Measurements from ENCODE around the gene PARVA. TPM values are rescaled to one million over a fixed set of nuclear protein-coding genes. Genes with fewer than 3 reads are reported as not detected.
A peak's percentile ranks its signal among the peaks of the same experiment; 100 is the strongest.

The PARVA gene
- total RNA-seq, 4 donors from 2014 or later: 181 to 228 (median 210) TPM

- Histone ChIP-seq H3K4me1 (peaks cover 26 to 53% (median 36%) of the 10 kb centered on the region in 4 donors), H3K27me3 (no peaks in the 10 kb centered on the region), H3K4me3 (no peak overlapping the region), H3K36me3 (peaks cover 11 to 92% (median 44%) of the 10 kb centered on the region in 4 donors), H3K27ac (replicated peaks in 1 of 4) (peak overlapping the region; percentile 31 to 59 (median 56)), H3K9me3 (no peaks in the 10 kb centered on the region)
- DNase-seq (ENCODE audit: extremely low spot score): no peak
- TF ChIP-seq POLR2A (IDR thresholded peaks at IDR 0.05; ENCODE audit: low read depth) (no peak), POLR2AphosphoS5 (IDR thresholded peaks at IDR 0.05) (peak in 1 of 2 donors; percentile 37)
- intact Hi-C loops (cut with DNase I): no loop called here
- 43% methylated on average over 2 of the region's 2 CpGs for WGBS
Observed at GRCh38 chr11:12482839-12483238, 105.5 kb downstream of the PARVA start.

- H3K27ac ChIP-seq (replicated peaks in 1 of 4): peak overlapping the region in 3 of 4 donors; percentile 55 to 59 (median 58)
- no peak for DNase-seq (ENCODE audit: extremely low spot score)
- 85% methylated on average over 5 of the region's 5 CpGs for WGBS
- H3K9me3 ChIP-seq: no peaks in the 10 kb centered on the region
- intact Hi-C loops (cut with DNase I): no loop called here
- peaks cover 20 to 45% (median 29%) of the 10 kb centered on the region in 4 donors for H3K4me1 ChIP-seq
- peaks cover 5 to 84% (median 37%) of the 10 kb centered on the region in 4 donors for H3K36me3 ChIP-seq
- TF ChIP-seq POLR2AphosphoS5 (IDR thresholded peaks at IDR 0.05) (no peak), CTCF (IDR thresholded peaks at IDR 0.05) (no peak), EP300 (IDR thresholded peaks at IDR 0.05) (no peak), POLR2A (IDR thresholded peaks at IDR 0.05; ENCODE audit: low read depth) (no peak)
- H3K27me3 ChIP-seq: no peaks in the 10 kb centered on the region
- H3K4me3 ChIP-seq: no peak overlapping the region
Observed at GRCh38 chr11:12483604-12484003, 106.2 kb downstream of the PARVA start.

GRCh38 chr11:12485328-12485727 lies 108.0 kb downstream of the PARVA start:
- no peak overlapping the region for H3K4me3 ChIP-seq
- peaks cover 0 to 6% (median 0%) of the 10 kb centered on the region in 4 donors for H3K9me3 ChIP-seq
- peak overlapping the region in 1 of 4 donors; percentile 46 for H3K27ac ChIP-seq (replicated peaks in 1 of 4)
- intact Hi-C loops (cut with DNase I): no loop called here
- WGBS: 78% methylated on average over 1 of the region's 1 CpG
- no peak for TF ChIP-seq POLR2AphosphoS5 (IDR thresholded peaks at IDR 0.05)
- TF ChIP-seq CTCF (IDR thresholded peaks at IDR 0.05): peak; percentile 35 to 75 (median 39)
- no peak for TF ChIP-seq EP300 (IDR thresholded peaks at IDR 0.05)
- H3K4me1 ChIP-seq: peaks cover 19 to 38% (median 26%) of the 10 kb centered on the region in 4 donors
- H3K36me3 ChIP-seq: peaks cover 4 to 72% (median 22%) of the 10 kb centered on the region in 4 donors
- H3K27me3 ChIP-seq: no peaks in the 10 kb centered on the region
- DNase-seq (ENCODE audit: extremely low spot score): no peak

- 100% methylated on average over 1 of the region's 1 CpG for whole genome bisulfite sequencing
- intact Hi-C loops (cut with DNase I): no loop called here
- no peak for TF ChIP-seq CTCF (IDR thresholded peaks at IDR 0.05)
- TF ChIP-seq EP300 (IDR thresholded peaks at IDR 0.05): no peak
- no peak for TF ChIP-seq POLR2AphosphoS5 (IDR thresholded peaks at IDR 0.05)
- no peak for TF ChIP-seq POLR2A (IDR thresholded peaks at IDR 0.05; ENCODE audit: low read depth)
- Histone ChIP-seq H3K27me3 (no peaks in the 10 kb centered on the region), H3K4me1 (peaks cover 0 to 8% (median 3%) of the 10 kb centered on the region in 4 donors), H3K36me3 (peaks cover 0 to 35% (median 7%) of the 10 kb centered on the region in 4 donors), H3K27ac (replicated peaks in 1 of 4) (no peak overlapping the region), H3K4me3 (no peak overlapping the region), H3K9me3 (peaks cover 0 to 6% (median 0%) of the 10 kb centered on the region in 4 donors)
- DNase-seq (ENCODE audit: extremely low spot score): no peak
Observed at GRCh38 chr11:12489246-12489772, 111.9 kb downstream of the PARVA start.

GRCh38 chr11:12494699-12495098 lies 117.3 kb downstream of the PARVA start:
- H3K9me3 ChIP-seq: peaks cover 0 to 1% (median 0%) of the 10 kb centered on the region in 4 donors
- no peak overlapping the region for H3K27ac ChIP-seq (replicated peaks in 1 of 4)
- H3K4me3 ChIP-seq: no peak overlapping the region
- intact Hi-C loops (cut with DNase I): no loop called here
- DNase-seq (ENCODE audit: extremely low spot score): no peak
- H3K4me1 ChIP-seq: peaks cover 0 to 24% (median 0%) of the 10 kb centered on the region in 4 donors
- H3K27me3 ChIP-seq: no peaks in the 10 kb centered on the region
- TF ChIP-seq POLR2AphosphoS5 (IDR thresholded peaks at IDR 0.05) (no peak), POLR2A (IDR thresholded peaks at IDR 0.05; ENCODE audit: low read depth) (no peak), EP300 (IDR thresholded peaks at IDR 0.05) (no peak), CTCF (IDR thresholded peaks at IDR 0.05) (no peak)
- H3K36me3 ChIP-seq: peaks cover 18 to 39% (median 32%) of the 10 kb centered on the region in 4 donors

Data from esophagus muscularis mucosa (tissue), 4 donors.